ENCODE data around the gene KIRREL3. TPM values are rescaled to one million over a fixed set of nuclear protein-coding genes. Genes with fewer than 3 reads are reported as not detected.

Gene KIRREL3
- total RNA-seq, 1 donor from 2014 or later, result 0.38 TPM

GRCh38 chr11:126738295-126739031, 262.1 kb downstream of the KIRREL3 start:
- no peaks in the 10 kb centered on the region for H3K27me3 Mint-ChIP-seq (ENCODE audit: unreplicated experiment)
- TF ChIP-seq CTCF (IDR thresholded peaks at IDR 0.05; ENCODE audit: unreplicated experiment), result no peak
- no peak overlapping the region for H3K27ac Mint-ChIP-seq (ENCODE audit: unreplicated experiment)
- peaks cover 7% of the 10 kb centered on the region for H3K4me1 Mint-ChIP-seq (ENCODE audit: unreplicated experiment)
- no peak overlapping the region for H3K4me3 Mint-ChIP-seq (ENCODE audit: unreplicated experiment)
- DNase-seq (ENCODE audit: low spot score), result no peak
- no peaks in the 10 kb centered on the region for H3K36me3 Mint-ChIP-seq (ENCODE audit: low read depth, unreplicated experiment)
- H3K9me3 Mint-ChIP-seq (ENCODE audit: unreplicated experiment), result no peaks in the 10 kb centered on the region

GRCh38 chr11:126736682-126737572, 263.6 kb downstream of the KIRREL3 start:
- Mint-ChIP-seq H3K4me3 (ENCODE audit: unreplicated experiment) (no peak overlapping the region), H3K9me3 (ENCODE audit: unreplicated experiment) (no peaks in the 10 kb centered on the region), H3K36me3 (ENCODE audit: low read depth, unreplicated experiment) (no peaks in the 10 kb centered on the region), H3K27me3 (ENCODE audit: unreplicated experiment) (no peaks in the 10 kb centered on the region), H3K4me1 (ENCODE audit: unreplicated experiment) (peaks cover 14% of the 10 kb centered on the region), H3K27ac (ENCODE audit: unreplicated experiment) (no peak overlapping the region)
- no peak for TF ChIP-seq CTCF (IDR thresholded peaks at IDR 0.05; ENCODE audit: unreplicated experiment)
- no peak for DNase-seq (ENCODE audit: low spot score)

- Mint-ChIP-seq H3K4me1 (ENCODE audit: unreplicated experiment) (peaks cover 25% of the 10 kb centered on the region), H3K27me3 (ENCODE audit: unreplicated experiment) (peaks cover 4% of the 10 kb centered on the region), H3K4me3 (ENCODE audit: unreplicated experiment) (no peak overlapping the region), H3K36me3 (ENCODE audit: low read depth, unreplicated experiment) (no peaks in the 10 kb centered on the region), H3K27ac (ENCODE audit: unreplicated experiment) (no peak overlapping the region), H3K9me3 (ENCODE audit: unreplicated experiment) (no peaks in the 10 kb centered on the region)
- no peak for DNase-seq (ENCODE audit: low spot score)
- no peak for TF ChIP-seq CTCF (IDR thresholded peaks at IDR 0.05; ENCODE audit: unreplicated experiment)
These were observed 265.8 kb downstream of the KIRREL3 start for GRCh38 chr11:126734752-126735151.

DNA sequence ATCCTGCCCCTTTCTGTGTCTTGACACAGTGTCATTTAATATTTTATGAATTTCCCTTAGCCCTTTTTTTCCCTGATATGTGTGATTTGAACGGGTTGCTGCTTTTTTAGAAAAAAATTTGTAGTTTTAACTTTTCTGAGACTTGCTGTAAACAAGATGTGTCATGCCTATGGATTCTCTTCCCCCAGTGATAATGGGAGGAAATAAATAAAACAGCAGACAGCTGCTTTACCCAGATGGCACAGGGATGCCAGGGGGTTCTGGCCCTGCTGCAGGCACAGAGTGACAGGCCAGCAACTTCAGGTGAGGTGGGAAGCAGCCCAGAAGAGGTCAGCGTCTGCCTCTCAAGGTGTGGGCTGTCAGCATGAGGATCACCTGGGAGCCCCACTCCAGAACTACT, 266.9 kb downstream of the KIRREL3 start:
- H3K27ac Mint-ChIP-seq (ENCODE audit: unreplicated experiment), result no peak overlapping the region
- no peak for DNase-seq (ENCODE audit: low spot score)
- peaks cover 4% of the 10 kb centered on the region for H3K27me3 Mint-ChIP-seq (ENCODE audit: unreplicated experiment)
- peaks cover 28% of the 10 kb centered on the region for H3K4me1 Mint-ChIP-seq (ENCODE audit: unreplicated experiment)
- no peaks in the 10 kb centered on the region for H3K9me3 Mint-ChIP-seq (ENCODE audit: unreplicated experiment)
- no peaks in the 10 kb centered on the region for H3K36me3 Mint-ChIP-seq (ENCODE audit: low read depth, unreplicated experiment)
- no peak for TF ChIP-seq CTCF (IDR thresholded peaks at IDR 0.05; ENCODE audit: unreplicated experiment)
- H3K4me3 Mint-ChIP-seq (ENCODE audit: unreplicated experiment), result no peak overlapping the region

- peaks cover 4% of the 10 kb centered on the region for H3K27me3 Mint-ChIP-seq (ENCODE audit: unreplicated experiment)
- H3K36me3 Mint-ChIP-seq (ENCODE audit: low read depth, unreplicated experiment), result no peaks in the 10 kb centered on the region
- H3K4me1 Mint-ChIP-seq (ENCODE audit: unreplicated experiment), result peaks cover 28% of the 10 kb centered on the region
- no peaks in the 10 kb centered on the region for H3K9me3 Mint-ChIP-seq (ENCODE audit: unreplicated experiment)
- H3K27ac Mint-ChIP-seq (ENCODE audit: unreplicated experiment), result no peak overlapping the region
- DNase-seq (ENCODE audit: low spot score), result no peak
- TF ChIP-seq CTCF (IDR thresholded peaks at IDR 0.05; ENCODE audit: unreplicated experiment), result no peak
- no peak overlapping the region for H3K4me3 Mint-ChIP-seq (ENCODE audit: unreplicated experiment)
These were observed 267.6 kb downstream of the KIRREL3 start for GRCh38 chr11:126732981-126733380.
